OCI-LY1 (cell line): ENCODE measurements around the gene MLANA.

Source experiments
- H2AFZ ChIP-seq: fragments of 200-600 bp; sonication (generic), shearing (Covaris generic); 2 replicates; pipeline ENCODE4 v1.6.0; 2014; ENCODE audit warnings: antibody characterized with exemption, mild to moderate bottlenecking, low read length
- H3F3A ChIP-seq: fragments of 200-600 bp; sonication (generic), shearing (Covaris generic); 2 replicates; pipeline ENCODE4 v1.6.0; 2014; ENCODE audit warnings: mild to moderate bottlenecking, antibody characterized with exemption, low read length, moderate library complexity; ENCODE audit not compliant: insufficient read depth
- H3K27ac ChIP-seq: fragments of 200-600 bp; sonication (generic); 2 replicates; pipeline ENCODE4 v1.5.1; 2014; ENCODE audit warnings: low read length, mixed run types, mild to moderate bottlenecking, low read depth; ENCODE audit not compliant: poor library complexity, severe bottlenecking
- H3K27me3 ChIP-seq: fragments of 200-600 bp; sonication (generic); 2 replicates; pipeline ENCODE4 v1.6.0; 2014; ENCODE audit warnings: antibody characterized with exemption, mild to moderate bottlenecking, low read length, moderate library complexity; ENCODE audit not compliant: insufficient read depth
- H3K36me3 ChIP-seq: fragments of 200-600 bp; sonication (generic); 2 replicates; pipeline ENCODE4 v1.6.1; 2014; ENCODE audit warnings: mild to moderate bottlenecking, antibody characterized with exemption, low read length, moderate library complexity, mixed read lengths; ENCODE audit not compliant: insufficient read depth
- H3K4me1 ChIP-seq: fragments of 200-600 bp; sonication (generic); 2 replicates; pipeline ENCODE4 v1.5.1; 2014; ENCODE audit warnings: mild to moderate bottlenecking, low read length, moderate library complexity; ENCODE audit not compliant: insufficient read depth, severe bottlenecking
- H3K4me2 ChIP-seq: fragments of 200-600 bp; sonication (generic), shearing (Covaris generic); 2 replicates; pipeline ENCODE4 v1.6.1; 2014; ENCODE audit warnings: low read length
- H3K4me3 ChIP-seq: fragments of 200-600 bp; sonication (generic); 2 replicates; pipeline ENCODE4 v1.5.1; 2014; ENCODE audit warnings: low read length, low read depth, mild to moderate bottlenecking, mixed read lengths; ENCODE audit not compliant: poor library complexity, severe bottlenecking
- H3K79me2 ChIP-seq: fragments of 200-600 bp; shearing (Covaris generic); 2 replicates; pipeline ENCODE4 v1.6.1; 2016; ENCODE audit warnings: mixed run types, low read length, mixed read lengths; ENCODE audit not compliant: insufficient read depth
- H3K9ac ChIP-seq: fragments of 200-600 bp; sonication (generic), shearing (Covaris generic); 2 replicates; pipeline ENCODE4 v1.6.1; 2014; ENCODE audit warnings: mild to moderate bottlenecking, low read length, mixed read lengths
- H3K9me2 ChIP-seq: fragments of 200-600 bp; sonication (generic), shearing (Covaris generic); 2 replicates; pipeline ENCODE4 v1.6.1; 2014; ENCODE audit warnings: low read depth, mild to moderate bottlenecking, low read length, mixed read lengths
- H3K9me3 ChIP-seq: fragments of 200-600 bp; shearing (Covaris generic); 2 replicates; pipeline ENCODE4 v1.6.1; 2014; ENCODE audit warnings: low read length, mixed read lengths
- H4K20me1 ChIP-seq: fragments of 200-600 bp; sonication (generic), shearing (Covaris generic); 2 replicates; pipeline ENCODE4 v1.6.0; 2016; ENCODE audit warnings: mild to moderate bottlenecking, low read length; ENCODE audit not compliant: insufficient read depth
- EZH2 ChIP-seq: fragments of 200-600 bp; sonication (generic), shearing (Covaris generic); IDR thresholded peaks from 2 replicates; pipeline ENCODE4 v1.8.0; 2017; ENCODE audit warnings: borderline replicate concordance, mixed run types, mild to moderate bottlenecking, antibody characterized with exemption, low read length, moderate library complexity, mixed read lengths
- TF ChIP-seq, protein P1 (sequence below): fragments of 200-600 bp; sonication (generic), shearing (Covaris generic); IDR thresholded peaks from 2 replicates; pipeline ENCODE4 v1.5.1; 2017; ENCODE audit warnings: mild to moderate bottlenecking, antibody characterized with exemption, low read length, moderate library complexity, mixed read lengths

Gene MLANA

GRCh38 chr9:5890641-5891040, at the start of gene MLANA:
Gene MLANA, plus strand, starts transcription at chr9:5890889. Its CDS starts 1,586 bp downstream, at chr9:5892475.
- Histone ChIP-seq H3K36me3 (no peaks in the 10 kb centered on the region), H3F3A (no peaks in the 10 kb centered on the region), H3K9ac (no peak within 1 kb of the TSS), H3K9me3 (no peaks in the 10 kb centered on the region), H3K79me2 (no peaks in the 10 kb centered on the region), H3K27me3 (no peaks in the 10 kb centered on the region), H3K4me3 (no peak within 1 kb of the TSS), H3K9me2 (no peaks in the 10 kb centered on the region), H3K4me1 (no peaks in the 10 kb centered on the region), H4K20me1 (no peaks in the 10 kb centered on the region), H3K27ac (no peak within 1 kb of the TSS), H2AFZ (no peak within 1 kb of the TSS), H3K4me2 (no peak within 1 kb of the TSS)
- TF ChIP-seq, protein P1, sequence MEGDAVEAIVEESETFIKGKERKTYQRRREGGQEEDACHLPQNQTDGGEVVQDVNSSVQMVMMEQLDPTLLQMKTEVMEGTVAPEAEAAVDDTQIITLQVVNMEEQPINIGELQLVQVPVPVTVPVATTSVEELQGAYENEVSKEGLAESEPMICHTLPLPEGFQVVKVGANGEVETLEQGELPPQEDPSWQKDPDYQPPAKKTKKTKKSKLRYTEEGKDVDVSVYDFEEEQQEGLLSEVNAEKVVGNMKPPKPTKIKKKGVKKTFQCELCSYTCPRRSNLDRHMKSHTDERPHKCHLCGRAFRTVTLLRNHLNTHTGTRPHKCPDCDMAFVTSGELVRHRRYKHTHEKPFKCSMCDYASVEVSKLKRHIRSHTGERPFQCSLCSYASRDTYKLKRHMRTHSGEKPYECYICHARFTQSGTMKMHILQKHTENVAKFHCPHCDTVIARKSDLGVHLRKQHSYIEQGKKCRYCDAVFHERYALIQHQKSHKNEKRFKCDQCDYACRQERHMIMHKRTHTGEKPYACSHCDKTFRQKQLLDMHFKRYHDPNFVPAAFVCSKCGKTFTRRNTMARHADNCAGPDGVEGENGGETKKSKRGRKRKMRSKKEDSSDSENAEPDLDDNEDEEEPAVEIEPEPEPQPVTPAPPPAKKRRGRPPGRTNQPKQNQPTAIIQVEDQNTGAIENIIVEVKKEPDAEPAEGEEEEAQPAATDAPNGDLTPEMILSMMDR: no peak
- TF ChIP-seq EZH2: no peak

- Histone ChIP-seq H3K4me3 (no peak overlapping the region), H3K27ac (no peak overlapping the region), H3K36me3 (no peaks in the 10 kb centered on the region), H3K79me2 (no peaks in the 10 kb centered on the region), H3K4me2 (no peak overlapping the region), H2AFZ (no peak overlapping the region), H4K20me1 (no peaks in the 10 kb centered on the region), H3F3A (no peaks in the 10 kb centered on the region), H3K9me2 (no peaks in the 10 kb centered on the region), H3K9ac (no peak overlapping the region), H3K27me3 (no peaks in the 10 kb centered on the region), H3K9me3 (no peaks in the 10 kb centered on the region), H3K4me1 (peaks cover 28% of the 10 kb centered on the region)
- TF ChIP-seq EZH2: no peak
- TF ChIP-seq, protein P1: no peak
These were observed 48.7 kb upstream of the MLANA start for GRCh38 chr9:5841771-5842573.

DNA sequence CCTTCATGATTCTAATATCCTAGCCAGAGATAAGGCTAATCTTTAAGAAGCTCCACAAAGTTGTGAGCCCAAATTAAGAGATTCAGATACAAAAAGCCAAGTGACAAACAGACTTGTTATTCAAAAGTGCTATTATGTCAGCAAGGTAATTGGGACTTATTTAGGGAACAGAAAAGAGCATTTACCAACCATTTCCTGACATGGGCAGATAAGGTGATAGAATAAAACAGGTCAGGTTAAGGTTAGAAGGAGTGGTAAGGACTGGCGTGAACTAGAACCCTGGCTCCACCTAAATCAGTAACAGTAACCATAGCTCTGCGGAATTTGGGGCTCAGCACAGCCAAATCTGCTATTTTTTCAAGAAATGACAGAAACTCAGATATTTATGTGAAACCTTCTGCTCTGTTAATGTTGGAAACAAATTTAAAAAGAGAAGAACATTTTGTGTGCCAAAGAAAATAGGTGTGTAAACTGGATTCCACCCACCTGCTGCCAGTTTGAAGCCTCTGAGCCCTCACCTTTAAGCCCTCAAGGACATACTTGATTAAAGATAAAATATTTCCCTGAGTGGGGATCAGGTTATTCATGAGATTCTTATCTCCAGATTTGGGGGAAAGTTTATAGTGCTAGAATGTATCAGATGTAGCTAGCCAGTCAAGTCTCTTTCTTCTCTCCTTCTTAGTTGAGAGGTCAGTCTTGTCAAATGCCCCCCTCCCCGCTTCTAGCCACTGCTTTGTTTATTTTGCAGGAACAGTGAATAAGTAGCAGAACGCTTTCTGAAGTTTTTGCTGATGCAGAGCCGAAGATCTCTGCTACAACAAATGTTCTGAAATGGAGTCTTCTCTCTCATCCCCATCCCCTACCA, 47.5 kb upstream of the MLANA start:
- Histone ChIP-seq H3K36me3 (no peaks in the 10 kb centered on the region), H3K4me1 (peaks cover 28% of the 10 kb centered on the region), H3K27ac (no peak overlapping the region), H3F3A (no peaks in the 10 kb centered on the region), H3K9ac (no peak overlapping the region), H3K27me3 (no peaks in the 10 kb centered on the region), H3K9me3 (no peaks in the 10 kb centered on the region), H3K9me2 (no peaks in the 10 kb centered on the region), H4K20me1 (no peaks in the 10 kb centered on the region), H3K79me2 (no peaks in the 10 kb centered on the region), H3K4me3 (no peak overlapping the region), H3K4me2 (no peak overlapping the region), H2AFZ (no peak overlapping the region)
- TF ChIP-seq EZH2: no peak
- TF ChIP-seq, protein P1: no peak
